HCT116 (cell line): Measurements from ENCODE around the gene BMERB1. TPM values are rescaled to one million over a fixed set of nuclear protein-coding genes. Genes with fewer than 3 reads are reported as not detected.

Source experiments
- ATAC-seq: fragments of 200-7000 bp; cut with Tn5 transposase; 2 replicates; pipeline ENCODE4 v1.9.1; 2020; ENCODE audit warnings: mild to moderate bottlenecking, moderate library complexity
- BruUV-seq: library from RNA; stranded (reverse); fragments of 400-500 nt; replicated peaks from 2 replicates; lab custom pipeline; 2021; lab: Mats Ljungman, UMichigan
- CTCF ChIA-PET: fragments of 300-600 bp; sonication (Branson Sonifier 250); formaldehyde crosslinking; loops from one replicate; lab custom pipeline; 2021; ENCODE audit warnings: antibody characterized with exemption; lab: Charles Lee
- POLR2A ChIA-PET: fragments of 300-600, 350-600 bp; sonication (Branson Sonifier 250); formaldehyde crosslinking; loops from one replicate; lab custom pipeline; 2021; ENCODE audit warnings: antibody characterized with exemption; lab: Charles Lee
- RAD21 ChIA-PET, 2 experiments: fragments of 300-600 bp; sonication (Branson Sonifier 250); formaldehyde crosslinking; loops; one replicate each; lab custom pipeline; 2023; ENCODE audit warnings: low total read pairs in 2 of 2; ENCODE audit not compliant: uncharacterized antibody in 2 of 2, unreplicated experiment in 2 of 2, low non-redundant PET in 1 of 2; lab: Charles Lee
- DNase-seq: peaks from one replicate; pipeline ENCODE4 v3.0.0-alpha.2; 2010; ENCODE audit warnings: low read depth, low spot score
- H2AFZ ChIP-seq: fragments of 200-600 bp; shearing (Covaris generic), sonication (generic); 2 replicates; pipeline ENCODE4 v1.6.1; 2017; ENCODE audit warnings: low read depth, mixed run types, mixed read lengths, antibody characterized with exemption, low read length; ENCODE audit not compliant: poor library complexity, severe bottlenecking
- H3K27ac ChIP-seq: 2 replicates; pipeline ENCODE4 v1.5.1; 2012; ENCODE audit warnings: low read depth, low read length
- H3K27me3 ChIP-seq: fragments of 200-600 bp; sonication (generic); 2 replicates; pipeline ENCODE4 v1.6.1; 2016; ENCODE audit warnings: mixed run types, low read length, mixed read lengths; ENCODE audit not compliant: insufficient read depth
- H3K36me3 ChIP-seq, 2 experiments: fragments of 200-500 bp in 1 of 2; fragments of 200-600 bp in 1 of 2; sonication (Bioruptor generic) in 1 of 2; sonication (generic) in 1 of 2; 2 replicates each; pipeline versions ENCODE4 v1.5.1 to v1.6.1; 2014 to 2016; ENCODE audit warnings: low read length in 2 of 2, inconsistent platforms in 1 of 2, mixed read lengths in 1 of 2, mixed run types in 1 of 2; ENCODE audit not compliant: insufficient read depth in 2 of 2, control insufficient read depth in 1 of 2
- H3K4me1 ChIP-seq, 2 experiments: fragments of 200-600 bp in 1 of 2; sonication (generic) in 1 of 2; 2 replicates each; pipeline versions ENCODE4 v1.5.1 to v1.6.1; 2012 to 2017; ENCODE audit warnings: low read length in 2 of 2, inconsistent platforms in 1 of 2, mild to moderate bottlenecking in 1 of 2, mixed read lengths in 1 of 2, mixed run types in 1 of 2, moderate library complexity in 1 of 2; ENCODE audit not compliant: insufficient read depth in 2 of 2, control insufficient read depth in 1 of 2
- H3K4me2 ChIP-seq: fragments of 200-600 bp; sonication (generic); 2 replicates; pipeline ENCODE4 v1.6.1; 2017; ENCODE audit warnings: mixed run types, low read length, mixed read lengths
- H3K4me3 ChIP-seq, 2 experiments: fragments of 200-600 bp in 1 of 2; sonication (generic) in 1 of 2; replicated peaks in 1 of 2; 2 replicates each; pipeline ENCODE4 v1.5.1; 2011 to 2016; ENCODE audit warnings: low read length in 2 of 2, control low read depth in 1 of 2, low read depth in 1 of 2, mild to moderate bottlenecking in 1 of 2, mixed read lengths in 1 of 2, mixed run types in 1 of 2
- H3K79me2 ChIP-seq: fragments of 200-600 bp; sonication (generic); 2 replicates; pipeline ENCODE4 v1.6.1; 2017; ENCODE audit warnings: mild to moderate bottlenecking, mixed run types, low read length, moderate library complexity, mixed read lengths; ENCODE audit not compliant: insufficient read depth
- H3K9ac ChIP-seq: fragments of 200-600 bp; sonication (generic); 2 replicates; pipeline ENCODE4 v1.6.1; 2016; ENCODE audit warnings: low read length, mixed read lengths
- H3K9me2 ChIP-seq: fragments of 200-600 bp; sonication (generic), shearing (Covaris generic); 2 replicates; pipeline ENCODE4 v1.6.1; 2017; ENCODE audit warnings: mixed run types, mild to moderate bottlenecking, moderate library complexity; ENCODE audit not compliant: insufficient read depth
- H3K9me3 ChIP-seq, 2 experiments: fragments of 200-500 bp in 1 of 2; fragments of 200-600 bp in 1 of 2; sonication (Bioruptor generic) in 1 of 2; sonication (generic) in 1 of 2; 2 replicates each; pipeline ENCODE4 v1.6.1; 2014 to 2017; ENCODE audit warnings: low read length in 2 of 2, mixed read lengths in 2 of 2, inconsistent platforms in 1 of 2, low read depth in 1 of 2, mild to moderate bottlenecking in 1 of 2, mixed run types in 1 of 2, moderate library complexity in 1 of 2; ENCODE audit not compliant: control insufficient read depth in 1 of 2, insufficient read depth in 1 of 2
- H4K20me1 ChIP-seq: fragments of 200-600 bp; sonication (generic), shearing (Covaris generic); 2 replicates; pipeline ENCODE4 v1.6.1; 2017; ENCODE audit warnings: mixed run types, mild to moderate bottlenecking, moderate library complexity; ENCODE audit not compliant: insufficient read depth
- CBX3 ChIP-seq: IDR thresholded peaks from 2 replicates; pipeline ENCODE4 v1.6.1; 2012; ENCODE audit warnings: low read depth
- CEBPB ChIP-seq: IDR thresholded peaks from 2 replicates; pipeline ENCODE4 v1.6.1; 2012; ENCODE audit warnings: low read depth
- ELF1 ChIP-seq: IDR thresholded peaks from 2 replicates; pipeline ENCODE4 v1.6.1; 2012; ENCODE audit warnings: low read depth, borderline replicate concordance
- FOSL1 ChIP-seq: IDR thresholded peaks from 2 replicates; pipeline ENCODE4 v1.6.1; 2012; ENCODE audit warnings: low read depth
- POLR2A ChIP-seq: IDR thresholded peaks from 2 replicates; pipeline ENCODE4 v1.7.0; 2011; ENCODE audit warnings: borderline replicate concordance; ENCODE audit not compliant: insufficient read depth, insufficient read length; ENCODE audit errors: extremely low read depth
- RAD21 ChIP-seq: IDR thresholded peaks from 2 replicates; pipeline ENCODE4 v1.6.1; 2012; ENCODE audit warnings: low read depth, mild to moderate bottlenecking
- SIN3A ChIP-seq: IDR thresholded peaks from 2 replicates; pipeline ENCODE4 v1.6.1; 2012; ENCODE audit warnings: low read depth
- SP1 ChIP-seq: IDR thresholded peaks from 2 replicates; pipeline ENCODE4 v1.6.1; 2012; ENCODE audit warnings: low read depth
- SRF ChIP-seq: IDR thresholded peaks from 2 replicates; pipeline ENCODE4 v1.6.1; 2012; ENCODE audit warnings: low read depth
- YY1 ChIP-seq: IDR thresholded peaks from 2 replicates; pipeline ENCODE4 v1.6.1; 2011; ENCODE audit warnings: low read length, low read depth, moderate library complexity, mild to moderate bottlenecking; ENCODE audit not compliant: insufficient replicate concordance; ENCODE audit errors: extremely low read depth
- ZFX ChIP-seq: fragments of 450-650 bp; IDR thresholded peaks from 2 replicates; pipeline ENCODE4 v1.6.1; 2017
- intact Hi-C: fragments of 100-400 bp; cut with micrococcal nuclease; formaldehyde crosslinking; loops from 2 replicates; pipeline ENCODE4 v1.10.0; 2022
- total RNA-seq: library from RNA; stranded (reverse); gene quantifications from one replicate; pipeline ENCODE4 v1.2.1, GENCODE V29; 2021; ENCODE audit not compliant: unreplicated experiment
- TF ChIP-seq, protein P1 (sequence below): IDR thresholded peaks from 2 replicates; pipeline ENCODE4 v1.6.1; 2012; ENCODE audit warnings: low read depth

Gene BMERB1
- total RNA-seq, 1 experiment from 2014 or later = 43.6 TPM

DNA sequence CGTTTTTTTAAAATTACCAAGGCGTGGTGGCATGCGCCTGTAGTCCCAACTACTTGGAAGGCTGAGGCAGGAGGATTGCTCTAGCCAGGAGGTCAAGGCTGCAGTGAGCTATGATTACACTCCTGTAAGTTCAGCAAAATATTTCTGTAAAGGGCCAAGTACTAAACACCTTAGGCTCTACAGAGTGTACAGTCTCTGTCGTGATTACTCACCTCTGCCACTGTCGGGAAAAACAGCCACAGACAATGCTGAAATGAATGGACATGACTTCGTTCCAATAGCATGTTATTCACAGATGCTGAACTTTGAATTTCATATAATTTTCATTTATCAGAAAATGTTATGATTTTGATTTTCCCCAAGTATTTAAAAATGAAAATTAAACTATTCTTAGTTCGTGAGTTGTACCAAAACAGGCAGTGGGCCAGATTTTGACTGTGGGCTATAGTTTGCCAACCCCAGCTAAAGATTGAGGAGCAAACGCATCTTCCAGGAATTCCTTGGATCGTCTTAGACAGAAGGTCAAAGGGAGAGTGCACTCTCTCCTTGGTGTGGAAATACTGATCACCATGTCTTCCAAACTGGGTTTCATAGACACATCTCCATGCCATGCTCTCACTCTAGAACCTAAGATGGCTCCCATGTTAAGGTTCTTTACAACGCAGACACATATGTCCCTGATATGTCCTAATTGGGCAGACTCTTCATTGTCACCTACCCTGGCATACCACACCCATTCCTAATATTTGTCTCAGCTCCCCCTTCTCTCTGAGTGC lies 119.1 kb downstream of the BMERB1 start:
- Histone ChIP-seq H3K4me3 (no peak overlapping the region), H3K4me2 (no peak overlapping the region), H3K9me3 (no peaks in the 10 kb centered on the region), H2AFZ (no peak overlapping the region), H3K36me3 (no peaks in the 10 kb centered on the region), H3K9me2 (no peaks in the 10 kb centered on the region), H3K9ac (no peak overlapping the region), H4K20me1 (no peaks in the 10 kb centered on the region), H3K4me1 (peaks cover 8 to 41% of the 10 kb centered on the region in 2 experiments), H3K27ac (no peak overlapping the region), H3K27me3 (no peaks in the 10 kb centered on the region), H3K79me2 (no peaks in the 10 kb centered on the region)
- DNase-seq = no peak
- POLR2A ChIA-PET = no interaction called here
- TF ChIP-seq FOSL1 (no peak), SIN3A (no peak), ZFX (no peak), SP1 (no peak), SRF (no peak), CEBPB (no peak), CBX3 (no peak), ELF1 (no peak), POLR2A (no peak), YY1 (no peak), RAD21 (no peak)
- TF ChIP-seq, protein P1, sequence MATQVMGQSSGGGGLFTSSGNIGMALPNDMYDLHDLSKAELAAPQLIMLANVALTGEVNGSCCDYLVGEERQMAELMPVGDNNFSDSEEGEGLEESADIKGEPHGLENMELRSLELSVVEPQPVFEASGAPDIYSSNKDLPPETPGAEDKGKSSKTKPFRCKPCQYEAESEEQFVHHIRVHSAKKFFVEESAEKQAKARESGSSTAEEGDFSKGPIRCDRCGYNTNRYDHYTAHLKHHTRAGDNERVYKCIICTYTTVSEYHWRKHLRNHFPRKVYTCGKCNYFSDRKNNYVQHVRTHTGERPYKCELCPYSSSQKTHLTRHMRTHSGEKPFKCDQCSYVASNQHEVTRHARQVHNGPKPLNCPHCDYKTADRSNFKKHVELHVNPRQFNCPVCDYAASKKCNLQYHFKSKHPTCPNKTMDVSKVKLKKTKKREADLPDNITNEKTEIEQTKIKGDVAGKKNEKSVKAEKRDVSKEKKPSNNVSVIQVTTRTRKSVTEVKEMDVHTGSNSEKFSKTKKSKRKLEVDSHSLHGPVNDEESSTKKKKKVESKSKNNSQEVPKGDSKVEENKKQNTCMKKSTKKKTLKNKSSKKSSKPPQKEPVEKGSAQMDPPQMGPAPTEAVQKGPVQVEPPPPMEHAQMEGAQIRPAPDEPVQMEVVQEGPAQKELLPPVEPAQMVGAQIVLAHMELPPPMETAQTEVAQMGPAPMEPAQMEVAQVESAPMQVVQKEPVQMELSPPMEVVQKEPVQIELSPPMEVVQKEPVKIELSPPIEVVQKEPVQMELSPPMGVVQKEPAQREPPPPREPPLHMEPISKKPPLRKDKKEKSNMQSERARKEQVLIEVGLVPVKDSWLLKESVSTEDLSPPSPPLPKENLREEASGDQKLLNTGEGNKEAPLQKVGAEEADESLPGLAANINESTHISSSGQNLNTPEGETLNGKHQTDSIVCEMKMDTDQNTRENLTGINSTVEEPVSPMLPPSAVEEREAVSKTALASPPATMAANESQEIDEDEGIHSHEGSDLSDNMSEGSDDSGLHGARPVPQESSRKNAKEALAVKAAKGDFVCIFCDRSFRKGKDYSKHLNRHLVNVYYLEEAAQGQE = no peak
- CTCF ChIA-PET = no interaction called here
- ATAC-seq = no peak
- no TSS peak for BruUV-seq
- intact Hi-C loops = no loop called here
- RAD21 ChIA-PET = no interaction called here
